IPS DF 4.7 (cell line): Measurements from ENCODE around the gene PDAP1.
"Not testable (repeated sequence)": the region's sequence is repeated elsewhere in the genome, so short reads cannot be mapped to it uniquely, and the experiment has no call there.

Experiments
- DNase-seq: peaks from one replicate; pipeline ENCODE4 v3.0.0-alpha.2; 2013; ENCODE audit warnings: low spot score; ENCODE audit errors: extremely low read depth

The PDAP1 gene

GRCh38 chr7:99379693-99380031 is 28.7 kb downstream of the PDAP1 start:
- DNase-seq, result not testable (repeated sequence)

- no peak for DNase-seq
These were observed 29.3 kb downstream of the PDAP1 start for GRCh38 chr7:99379043-99379577.

GRCh38 chr7:99375070-99375807 is 33.2 kb downstream of the PDAP1 start:
- no peak for DNase-seq

- no peak for DNase-seq
These were observed 34.0 kb downstream of the PDAP1 start, which contains the start of gene ARPC1B for GRCh38 chr7:99374111-99375064. TSS of gene ARPC1B (plus strand) at chr7:99374730. CDS start at chr7:99385715, 10,985 bp downstream.

GRCh38 chr7:99373091-99374066 is 35.0 kb downstream of the PDAP1 start:
- DNase-seq, result no peak

- no peak for DNase-seq
These were observed 35.9 kb downstream of the PDAP1 start for GRCh38 chr7:99372275-99373090.

- DNase-seq, result no peak
These were observed 36.9 kb downstream of the PDAP1 start for GRCh38 chr7:99371376-99371920.

- no peak for DNase-seq
These were observed 38.5 kb downstream of the PDAP1 start for GRCh38 chr7:99369767-99370391.

GRCh38 chr7:99368750-99369389 is 39.5 kb downstream of the PDAP1 start:
- no peak for DNase-seq

GRCh38 chr7:99366646-99367045 is 41.8 kb downstream of the PDAP1 start:
- DNase-seq, result no peak

GRCh38 chr7:99365318-99366141 is 42.9 kb downstream of the PDAP1 start:
- no peak for DNase-seq

- DNase-seq, result no peak
These were observed 45.1 kb downstream of the PDAP1 start for GRCh38 chr7:99363286-99363685.

GRCh38 chr7:99362801-99363200 is 45.6 kb downstream of the PDAP1 start:
- no peak for DNase-seq

- no peak for DNase-seq
These were observed 48.8 kb downstream of the PDAP1 start for GRCh38 chr7:99359465-99360154.

GRCh38 chr7:99358521-99358920 is 49.9 kb downstream of the PDAP1 start:
- DNase-seq, result not testable (repeated sequence)

GRCh38 chr7:99357701-99358490 is 50.5 kb downstream of the PDAP1 start:
- no peak for DNase-seq

- no peak for DNase-seq
These were observed 53.3 kb downstream of the PDAP1 start for GRCh38 chr7:99355098-99355497.
